ENCODE data around the gene XRCC3.
A peak's percentile ranks its signal among the peaks of the same experiment; 100 is the strongest.

Gene XRCC3

DNA sequence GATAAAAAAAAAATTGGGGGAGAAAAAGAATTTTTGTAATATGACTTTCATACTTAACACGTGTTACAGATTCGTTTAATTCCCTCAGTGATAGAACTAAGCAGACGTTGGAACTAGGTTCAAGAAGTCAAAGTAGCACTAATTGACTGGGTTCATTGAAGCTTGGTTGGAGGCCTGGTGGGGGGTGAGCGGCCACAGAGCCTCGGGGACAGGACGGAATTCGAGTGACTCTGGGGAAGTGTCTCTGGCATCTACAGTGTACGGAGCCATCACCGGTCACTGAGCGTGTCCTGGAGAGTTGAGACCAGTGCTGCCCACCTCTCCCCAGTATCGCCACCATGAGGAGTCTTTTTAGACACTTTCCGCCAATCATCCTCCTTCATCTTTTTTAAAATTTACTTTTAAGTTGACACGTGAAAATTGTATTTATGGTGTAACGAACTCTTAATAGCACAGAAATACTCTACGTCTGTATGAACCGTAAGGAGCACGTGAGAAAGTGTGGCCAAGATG, 1.7 kb upstream of the XRCC3 start:
- peak overlapping the region; percentile 97 for H3K27ac ChIP-seq
- no peak for TF ChIP-seq ZFX (IDR thresholded peaks at IDR 0.05)
- TF ChIP-seq, protein P1, sequence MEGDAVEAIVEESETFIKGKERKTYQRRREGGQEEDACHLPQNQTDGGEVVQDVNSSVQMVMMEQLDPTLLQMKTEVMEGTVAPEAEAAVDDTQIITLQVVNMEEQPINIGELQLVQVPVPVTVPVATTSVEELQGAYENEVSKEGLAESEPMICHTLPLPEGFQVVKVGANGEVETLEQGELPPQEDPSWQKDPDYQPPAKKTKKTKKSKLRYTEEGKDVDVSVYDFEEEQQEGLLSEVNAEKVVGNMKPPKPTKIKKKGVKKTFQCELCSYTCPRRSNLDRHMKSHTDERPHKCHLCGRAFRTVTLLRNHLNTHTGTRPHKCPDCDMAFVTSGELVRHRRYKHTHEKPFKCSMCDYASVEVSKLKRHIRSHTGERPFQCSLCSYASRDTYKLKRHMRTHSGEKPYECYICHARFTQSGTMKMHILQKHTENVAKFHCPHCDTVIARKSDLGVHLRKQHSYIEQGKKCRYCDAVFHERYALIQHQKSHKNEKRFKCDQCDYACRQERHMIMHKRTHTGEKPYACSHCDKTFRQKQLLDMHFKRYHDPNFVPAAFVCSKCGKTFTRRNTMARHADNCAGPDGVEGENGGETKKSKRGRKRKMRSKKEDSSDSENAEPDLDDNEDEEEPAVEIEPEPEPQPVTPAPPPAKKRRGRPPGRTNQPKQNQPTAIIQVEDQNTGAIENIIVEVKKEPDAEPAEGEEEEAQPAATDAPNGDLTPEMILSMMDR (conservative IDR thresholded peaks at IDR 0.05): no peak

DNA sequence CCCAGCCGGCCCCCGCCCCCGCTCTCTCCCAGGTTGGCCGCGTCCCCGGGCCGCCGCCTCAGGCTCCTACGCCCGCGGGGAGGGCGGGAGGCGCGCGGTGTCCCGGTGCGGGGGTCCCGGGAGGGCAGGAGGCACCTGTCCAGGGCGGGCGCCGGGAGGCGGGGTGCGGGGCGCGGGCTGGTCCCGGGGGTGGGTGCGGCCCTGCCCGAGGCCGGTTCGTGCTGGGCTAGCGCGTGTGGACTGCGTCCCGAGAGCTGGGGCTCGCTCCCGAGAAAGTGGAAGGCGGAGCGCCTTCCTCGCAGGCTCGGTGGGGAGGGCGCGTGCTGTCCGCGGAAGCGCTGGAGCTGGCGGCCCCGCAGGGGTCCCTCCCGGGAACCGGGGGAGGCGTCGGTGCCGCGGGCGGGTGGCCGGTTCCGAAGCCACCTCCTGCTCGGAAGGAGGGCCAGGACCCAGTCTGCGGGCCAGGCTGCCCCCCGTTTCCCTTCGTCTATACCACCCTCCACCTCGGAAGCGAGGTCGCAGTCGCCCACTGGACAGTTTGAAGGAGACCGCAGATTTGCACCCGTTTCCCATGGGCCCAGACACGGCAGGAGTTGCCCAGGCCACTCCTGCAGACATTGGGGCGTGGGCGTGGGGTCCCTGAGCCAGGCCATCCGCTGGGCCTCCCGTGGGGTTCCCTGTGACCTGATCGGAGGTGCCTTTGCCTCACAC, 995 bp upstream of the XRCC3 start:
- 0 out of 2 replicates have a peak, but pooled peaks have one; percentile 26 for TF ChIP-seq ZFX (IDR thresholded peaks at IDR 0.05)
- TF ChIP-seq, protein P1 (conservative IDR thresholded peaks at IDR 0.05): no peak
- peak overlapping the region; percentile 97 for H3K27ac ChIP-seq

DNA sequence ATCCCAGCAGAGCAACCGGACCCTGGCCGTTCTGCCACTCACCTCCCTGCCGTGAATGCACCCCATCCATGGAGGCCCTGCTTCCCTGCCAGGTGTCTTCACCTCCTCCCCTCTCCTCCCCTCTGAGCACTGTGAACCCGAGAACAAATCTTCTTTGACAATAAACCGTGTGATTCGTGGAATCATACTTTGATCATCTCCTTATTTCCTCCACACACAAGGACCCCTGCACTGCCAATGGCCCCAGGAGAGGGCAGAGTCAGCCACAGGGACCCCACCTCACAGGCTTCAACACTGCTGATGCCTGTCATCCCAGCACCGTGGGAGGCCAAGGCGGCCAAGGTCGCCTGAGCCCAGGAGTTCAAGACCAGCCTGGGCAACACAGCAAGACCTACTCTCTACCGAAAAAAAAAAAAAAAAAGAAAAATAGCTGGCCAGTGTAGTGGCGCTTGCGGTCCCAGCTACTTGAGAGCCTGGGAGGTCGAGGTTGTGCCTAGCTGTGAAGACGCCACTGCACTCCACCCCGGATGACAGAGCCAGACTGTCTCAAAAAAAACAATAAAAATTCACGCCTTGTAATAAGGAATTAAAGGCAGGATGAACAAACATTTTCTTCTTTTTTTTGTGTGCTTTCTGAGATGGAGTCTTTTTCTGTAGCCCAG, 1.1 kb downstream of the XRCC3 start:
- TF ChIP-seq, protein P1 (conservative IDR thresholded peaks at IDR 0.05): no peak
- no peak for TF ChIP-seq ZFX (IDR thresholded peaks at IDR 0.05)
- peak overlapping the region; percentile 97 for H3K27ac ChIP-seq

DNA sequence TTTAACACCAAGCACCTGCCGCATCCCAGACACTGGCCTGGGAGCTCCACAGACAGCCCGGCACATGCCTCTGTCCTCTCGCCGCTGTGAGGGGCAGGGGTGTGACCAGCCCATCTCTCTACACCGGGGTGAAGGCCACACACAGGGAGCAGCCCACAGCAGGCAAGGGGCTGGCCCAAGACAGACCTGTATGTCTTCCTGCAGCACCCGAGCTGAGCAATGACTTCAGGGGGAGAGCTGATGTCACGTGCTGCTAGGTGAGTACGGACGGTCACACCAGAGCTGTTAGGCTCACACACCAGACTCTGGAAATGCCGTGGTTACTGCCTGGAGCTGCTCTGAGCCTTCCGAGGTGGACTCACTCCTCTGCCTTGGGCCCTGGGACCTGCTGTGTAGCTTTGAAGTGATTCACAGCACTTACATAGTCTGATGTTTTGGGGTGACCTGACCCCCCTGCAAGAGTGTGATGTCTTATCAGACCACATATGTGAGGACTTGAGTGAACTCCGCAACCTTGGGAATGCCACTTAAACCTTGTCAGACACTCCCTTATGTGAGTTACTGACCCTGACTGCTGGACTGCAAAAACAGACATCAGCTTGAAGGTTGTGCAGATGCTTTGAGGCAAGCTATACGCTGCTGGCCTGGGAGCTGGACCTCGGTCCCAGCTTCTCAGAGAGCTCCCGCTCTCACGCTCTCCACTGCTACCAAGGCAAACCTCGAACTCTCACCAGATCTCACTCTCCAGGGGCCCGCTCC, 1.8 kb downstream of the XRCC3 start:
- peak overlapping the region; percentile 97 for H3K27ac ChIP-seq
- no peak for TF ChIP-seq ZFX (IDR thresholded peaks at IDR 0.05)
- TF ChIP-seq, protein P1 (conservative IDR thresholded peaks at IDR 0.05): no peak

DNA sequence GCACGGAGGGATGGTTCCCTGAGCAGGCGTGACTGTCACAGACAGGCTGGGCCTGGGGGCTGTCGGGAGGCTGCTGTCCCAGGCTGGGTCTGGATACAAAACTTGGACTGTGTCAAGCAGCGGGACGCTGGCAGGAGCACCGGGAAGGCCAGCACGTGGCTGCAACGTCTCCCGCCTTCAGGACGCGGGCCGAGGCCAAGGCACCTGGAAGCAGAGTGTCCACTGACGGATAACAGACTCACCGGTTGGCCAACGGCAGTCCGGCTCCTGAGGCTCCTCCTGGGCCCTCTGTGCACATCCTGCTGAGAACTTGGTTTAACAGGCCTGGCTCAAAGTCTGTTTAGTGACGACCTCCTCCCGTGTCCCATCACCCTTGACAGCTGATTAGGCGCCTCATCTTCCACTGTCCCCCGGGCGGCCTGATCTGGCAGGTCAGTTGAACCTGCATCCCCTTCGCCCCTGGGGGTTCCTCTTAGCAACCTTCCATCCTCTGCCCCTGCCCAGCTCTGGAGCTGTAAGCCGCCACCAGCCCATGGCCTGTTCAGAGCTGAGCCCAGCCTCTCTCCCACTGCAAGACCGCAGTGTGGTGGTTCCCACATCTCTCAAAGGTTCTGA, 2.5 kb downstream of the XRCC3 start:
- peak; percentile 22; the same call in 1 of the 2 replicates for TF ChIP-seq ZFX (IDR thresholded peaks at IDR 0.05)
- TF ChIP-seq, protein P1 (conservative IDR thresholded peaks at IDR 0.05): no peak

DNA sequence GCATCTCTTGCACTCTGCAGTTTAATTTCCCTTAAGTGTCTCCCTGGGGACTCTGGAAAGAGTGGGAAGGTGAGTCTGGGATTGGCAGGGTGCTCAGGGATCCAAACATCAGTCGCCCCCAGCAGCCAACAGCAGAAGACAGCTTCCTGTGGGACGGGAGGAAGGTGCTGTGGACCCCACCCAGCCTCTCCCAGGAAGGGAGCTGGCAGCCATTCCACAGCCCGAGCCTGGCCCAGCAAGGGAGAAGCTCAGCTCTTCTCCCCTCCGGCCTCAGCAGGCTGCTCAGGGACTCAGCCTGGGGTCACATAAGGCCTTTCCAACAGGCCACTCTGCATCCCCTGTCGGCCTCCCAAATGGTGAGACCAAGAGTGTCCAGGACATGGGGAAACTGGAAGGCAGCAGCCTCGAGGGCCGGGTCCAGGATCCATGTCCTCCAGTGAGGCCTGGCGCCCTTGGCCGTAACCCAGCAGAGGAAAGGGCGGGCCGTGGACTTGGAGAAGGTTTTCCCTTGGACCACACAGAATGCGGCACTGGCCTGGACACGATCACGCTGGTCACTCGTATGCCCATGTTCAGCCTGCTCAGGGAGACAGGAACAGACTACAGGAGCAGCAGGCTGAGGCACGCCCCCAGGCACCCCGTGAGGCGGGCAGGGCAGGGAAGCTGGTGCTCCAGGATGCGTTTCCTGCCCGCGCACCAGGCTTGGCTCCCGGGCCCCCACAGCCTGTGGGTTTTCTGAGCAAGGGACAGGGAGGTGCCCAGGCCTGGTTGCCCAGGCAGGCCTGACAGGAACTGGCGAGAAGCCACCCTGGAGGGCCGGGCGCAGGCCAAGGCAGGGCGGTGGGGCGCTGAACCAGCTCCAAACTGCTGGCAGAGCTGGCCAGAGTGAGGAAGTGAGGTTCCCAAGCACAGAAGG, 3.5 kb downstream of the XRCC3 start:
- H3K27ac ChIP-seq: peak overlapping the region; percentile 97
- TF ChIP-seq ZFX (IDR thresholded peaks at IDR 0.05): peak; percentile 72; the same call in 1 of the 2 replicates
- TF ChIP-seq, protein P1 (conservative IDR thresholded peaks at IDR 0.05): no peak

More for the DNA sequence above, 2.5 kb downstream of the XRCC3 start:
- peak overlapping the region; percentile 97 for H3K27ac ChIP-seq
